Mesothelial cell of epicardium (in vitro differentiated cells): Measurements from ENCODE around the gene MAST4. TPM values are rescaled to one million over a fixed set of nuclear protein-coding genes. Genes with fewer than 3 reads are reported as not detected.

Experiments used
- DNase-seq, 2 experiments: peaks; one replicate each; pipeline ENCODE4 v3.0.0; 2021; ENCODE audit warnings: low spot score in 2 of 2; ENCODE audit not compliant: unreplicated experiment in 2 of 2
- H3K27ac Mint-ChIP-seq: 2 replicates; pipeline ENCODE4 v1.8.0; 2021; ENCODE audit warnings: mixed read lengths
- H3K27me3 Mint-ChIP-seq: 2 replicates; pipeline ENCODE4 v1.8.0; 2021; ENCODE audit warnings: low read depth, mixed read lengths
- H3K36me3 Mint-ChIP-seq: 2 replicates; pipeline ENCODE4 v1.8.0; 2021; ENCODE audit warnings: mixed read lengths
- H3K4me1 Mint-ChIP-seq: 2 replicates; pipeline ENCODE4 v1.8.0; 2021; ENCODE audit warnings: mixed read lengths
- H3K4me3 Mint-ChIP-seq: 2 replicates; pipeline ENCODE4 v1.8.0; 2021; ENCODE audit warnings: mild to moderate bottlenecking, moderate library complexity, mixed read lengths
- H3K9me3 Mint-ChIP-seq: 2 replicates; pipeline ENCODE4 v1.8.0; 2021; ENCODE audit warnings: mixed read lengths
- CTCF ChIP-seq: fragments of 200-600 bp; sonication (generic); IDR thresholded peaks from one replicate; pipeline ENCODE4 v1.5.0; 2021; ENCODE audit warnings: antibody characterized with exemption; ENCODE audit not compliant: unreplicated experiment
- total RNA-seq: library from RNA; stranded (reverse); gene quantifications from 3 replicates; pipeline ENCODE4 v1.2.1, GENCODE V29; 2021

The MAST4 gene
- total RNA-seq, 1 donor from 2014 or later, result 29.8 TPM

GRCh38 chr5:66851306-66851705 lies 255.1 kb downstream of the MAST4 start:
- TF ChIP-seq CTCF, result no peak
- Mint-ChIP-seq H3K4me3 (no peak overlapping the region), H3K27ac (peak overlapping the region; percentile 24), H3K27me3 (no peaks in the 10 kb centered on the region), H3K4me1 (peaks cover 23% of the 10 kb centered on the region), H3K9me3 (no peaks in the 10 kb centered on the region), H3K36me3 (no peaks in the 10 kb centered on the region)
- no peak for DNase-seq

DNA sequence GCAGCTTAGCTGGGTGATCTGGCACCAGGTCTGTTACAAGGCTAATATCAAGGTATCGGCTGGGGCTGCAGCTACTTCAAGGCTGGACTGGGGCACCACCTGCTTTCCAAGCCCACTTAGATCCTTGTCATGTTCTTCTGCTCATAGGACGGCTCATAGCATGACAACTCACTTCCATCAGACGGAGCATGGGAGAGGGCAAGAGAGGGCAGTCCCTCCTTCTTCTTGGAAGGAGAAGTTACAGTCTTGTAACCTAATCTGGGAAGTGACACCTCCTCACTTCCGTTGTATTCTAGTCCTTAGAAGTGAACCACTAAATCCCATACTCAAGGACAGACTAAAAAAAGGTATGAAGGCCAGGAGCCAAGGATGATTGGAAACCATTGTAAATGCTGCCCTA lies 258.2 kb downstream of the MAST4 start:
- peaks cover 3% of the 10 kb centered on the region for H3K9me3 Mint-ChIP-seq
- H3K36me3 Mint-ChIP-seq, result no peaks in the 10 kb centered on the region
- no peak for TF ChIP-seq CTCF
- H3K4me3 Mint-ChIP-seq, result no peak overlapping the region
- peaks cover 24% of the 10 kb centered on the region for H3K4me1 Mint-ChIP-seq
- no peak for DNase-seq
- H3K27me3 Mint-ChIP-seq, result no peaks in the 10 kb centered on the region
- no peak overlapping the region for H3K27ac Mint-ChIP-seq

- Mint-ChIP-seq H3K36me3 (no peaks in the 10 kb centered on the region), H3K27ac (no peak overlapping the region), H3K4me3 (no peak overlapping the region), H3K27me3 (no peaks in the 10 kb centered on the region), H3K4me1 (peaks cover 22% of the 10 kb centered on the region), H3K9me3 (peaks cover 3% of the 10 kb centered on the region)
- TF ChIP-seq CTCF, result no peak
- DNase-seq, result no peak
Observed at GRCh38 chr5:66856041-66856805, 260.0 kb downstream of the MAST4 start.

GRCh38 chr5:66859526-66859925 lies 263.3 kb downstream of the MAST4 start:
- Mint-ChIP-seq H3K36me3 (no peaks in the 10 kb centered on the region), H3K4me3 (no peak overlapping the region), H3K27me3 (no peaks in the 10 kb centered on the region), H3K27ac (no peak overlapping the region), H3K4me1 (peaks cover 45% of the 10 kb centered on the region), H3K9me3 (peaks cover 3% of the 10 kb centered on the region)
- no peak for DNase-seq
- TF ChIP-seq CTCF, result no peak

DNA sequence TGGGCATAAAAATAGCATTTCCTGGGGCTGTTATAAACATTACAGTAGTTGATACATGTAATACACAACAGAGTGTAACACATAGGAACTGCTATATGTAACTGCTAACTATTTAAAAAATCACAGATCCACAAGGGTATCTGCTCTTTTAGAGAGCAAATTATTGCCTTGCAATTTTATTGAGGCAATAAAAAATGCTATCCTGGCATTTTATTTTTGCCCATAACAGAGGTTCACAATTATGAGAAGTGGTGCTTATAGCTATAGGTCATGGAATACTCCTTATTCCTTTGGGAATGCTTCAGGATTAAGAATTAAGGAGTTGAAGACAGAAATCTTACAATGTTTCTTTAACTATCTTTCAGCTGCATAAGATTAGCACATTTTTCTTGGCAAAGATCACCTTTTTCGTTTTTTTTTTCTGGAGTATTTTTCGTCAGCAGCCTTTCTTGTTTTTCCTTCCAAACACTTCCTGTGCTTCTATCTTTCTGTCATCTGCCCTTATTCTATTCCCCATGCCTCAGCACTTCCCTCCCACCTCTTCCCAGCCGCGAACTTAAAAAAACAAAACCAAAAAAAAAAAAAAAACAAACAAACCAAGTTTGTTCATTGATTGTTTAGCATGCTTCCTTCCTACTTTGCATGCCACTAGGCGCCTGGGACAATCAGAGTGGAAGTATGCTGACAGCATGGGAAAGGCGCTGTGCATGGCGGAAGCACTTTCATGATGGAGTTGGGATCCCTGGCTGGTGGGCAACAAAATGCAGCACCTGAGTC lies 264.2 kb downstream of the MAST4 start:
- Mint-ChIP-seq H3K9me3 (peaks cover 3% of the 10 kb centered on the region), H3K4me1 (peaks cover 45% of the 10 kb centered on the region), H3K27ac (peak overlapping the region; percentile 47), H3K27me3 (no peaks in the 10 kb centered on the region), H3K36me3 (no peaks in the 10 kb centered on the region), H3K4me3 (no peak overlapping the region)
- DNase-seq, result no peak
- TF ChIP-seq CTCF, result no peak
